ENCODE results near the gene TXNRD2. TPM values are rescaled to one million over a fixed set of nuclear protein-coding genes. Genes with fewer than 3 reads are reported as not detected.
"Not testable (repeated sequence)": the region's sequence is repeated elsewhere in the genome, so short reads cannot be mapped to it uniquely, and the experiment has no call there.

TXNRD2 gene
- total RNA-seq, 3 donors from 2014 or later, result 15.4 to 21.6 (median 19.4) TPM

DNA sequence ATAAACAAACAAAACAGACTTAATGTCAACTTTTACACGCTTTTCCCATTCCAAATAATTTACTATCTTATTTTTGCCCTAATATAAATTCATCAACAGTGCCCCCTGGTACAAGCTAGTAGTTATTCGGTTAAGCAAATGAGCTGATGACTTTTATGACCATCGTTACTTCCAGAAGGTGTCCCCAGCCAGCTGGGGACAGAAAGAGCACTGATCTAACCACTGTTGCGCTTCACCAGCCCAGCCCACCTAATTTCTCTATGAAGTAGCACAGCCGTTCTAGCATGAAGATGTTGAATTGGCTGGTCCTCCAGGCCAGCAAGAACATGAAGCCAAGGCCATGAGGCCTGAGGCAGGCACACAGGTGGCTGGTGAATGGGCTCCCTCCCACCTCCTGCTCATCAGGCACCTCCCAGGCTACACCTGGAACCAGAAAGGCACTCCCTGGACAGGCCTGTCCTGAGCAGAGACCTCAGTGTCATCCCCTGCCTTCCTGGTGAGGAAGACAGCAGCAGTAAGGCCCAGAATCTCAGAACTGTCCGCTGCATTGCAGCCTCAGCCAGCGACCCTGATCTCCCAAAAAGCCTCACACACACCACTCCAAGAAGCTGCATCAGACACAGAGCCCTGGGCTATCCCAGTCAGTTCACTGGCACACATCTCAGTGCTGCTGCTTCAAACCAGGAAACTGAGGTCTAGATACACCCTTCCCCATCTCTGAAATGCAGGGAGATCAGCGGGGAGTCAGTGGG lies 99.8 kb downstream of the TXNRD2 start:
- H3K4me1 Mint-ChIP-seq (ENCODE audit: low read depth), result peaks cover 13% of the 10 kb centered on the region
- H3K27me3 Mint-ChIP-seq (ENCODE audit: low read depth), result no peaks in the 10 kb centered on the region
- peaks cover 1% of the 10 kb centered on the region for H3K36me3 Mint-ChIP-seq (ENCODE audit: insufficient read depth)
- no peaks in the 10 kb centered on the region for H3K9me3 Mint-ChIP-seq
- no peak for DNase-seq
- no peak for ATAC-seq
- no peak overlapping the region for H3K4me3 Mint-ChIP-seq

DNA sequence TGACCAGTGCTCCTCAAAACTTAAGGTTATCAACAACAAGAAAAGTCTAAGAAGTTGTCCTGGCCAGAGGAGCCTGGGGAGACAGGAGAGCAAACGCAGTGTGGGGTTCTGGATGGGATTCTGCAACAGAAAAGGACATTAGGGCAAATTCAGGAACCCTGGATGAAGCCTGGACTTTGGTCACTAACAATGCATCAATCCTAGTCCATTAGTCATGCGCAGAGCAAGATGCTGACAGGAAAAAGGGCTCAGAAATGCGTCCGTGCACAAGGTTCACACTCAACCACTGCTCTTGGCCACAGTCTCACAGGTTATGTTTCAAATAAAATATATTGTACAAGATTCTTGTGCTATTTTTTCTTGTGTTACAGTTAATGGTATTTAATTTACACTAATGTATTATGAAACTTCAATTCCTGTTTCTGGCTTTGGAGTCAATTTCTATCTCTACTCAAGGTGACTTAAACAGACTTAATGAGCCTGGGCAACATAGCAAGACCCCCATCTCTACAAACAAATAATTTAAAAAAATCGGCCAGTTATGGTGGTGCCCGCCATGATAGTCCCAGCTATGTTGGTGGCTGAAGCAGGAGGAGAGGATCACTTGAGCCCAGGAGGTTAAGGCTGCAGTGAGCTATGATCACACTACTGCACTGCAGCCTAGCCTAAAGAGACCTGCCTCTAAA lies 100.5 kb downstream of the TXNRD2 start:
- no peaks in the 10 kb centered on the region for H3K9me3 Mint-ChIP-seq
- no peaks in the 10 kb centered on the region for H3K27me3 Mint-ChIP-seq (ENCODE audit: low read depth)
- DNase-seq, result no peak
- peaks cover 16% of the 10 kb centered on the region for H3K4me1 Mint-ChIP-seq (ENCODE audit: low read depth)
- no peak for ATAC-seq
- H3K4me3 Mint-ChIP-seq, result no peak overlapping the region
- H3K36me3 Mint-ChIP-seq (ENCODE audit: insufficient read depth), result peaks cover 1% of the 10 kb centered on the region

DNA sequence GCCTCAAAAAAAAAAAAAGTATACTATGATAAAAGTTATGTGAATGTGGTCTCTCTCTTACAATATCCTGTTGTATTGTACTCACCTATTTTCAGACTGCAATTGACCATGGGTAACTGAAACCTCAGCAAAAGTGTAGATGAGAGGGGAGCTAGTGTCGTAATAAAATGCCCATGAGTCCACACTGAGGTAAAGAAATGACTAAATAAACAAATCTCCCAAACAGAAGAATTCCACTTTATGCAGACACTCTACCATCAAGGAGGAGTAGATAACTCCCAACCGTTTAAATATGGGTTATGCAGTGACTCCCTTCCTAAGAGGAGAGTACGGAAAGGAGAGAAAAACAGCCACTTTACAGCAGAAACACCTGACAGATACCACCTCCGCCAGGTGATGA lies 101.6 kb downstream of the TXNRD2 start:
- peaks cover 1% of the 10 kb centered on the region for H3K36me3 Mint-ChIP-seq (ENCODE audit: insufficient read depth)
- no peak for ATAC-seq
- H3K4me1 Mint-ChIP-seq (ENCODE audit: low read depth), result peaks cover 14% of the 10 kb centered on the region

DNA sequence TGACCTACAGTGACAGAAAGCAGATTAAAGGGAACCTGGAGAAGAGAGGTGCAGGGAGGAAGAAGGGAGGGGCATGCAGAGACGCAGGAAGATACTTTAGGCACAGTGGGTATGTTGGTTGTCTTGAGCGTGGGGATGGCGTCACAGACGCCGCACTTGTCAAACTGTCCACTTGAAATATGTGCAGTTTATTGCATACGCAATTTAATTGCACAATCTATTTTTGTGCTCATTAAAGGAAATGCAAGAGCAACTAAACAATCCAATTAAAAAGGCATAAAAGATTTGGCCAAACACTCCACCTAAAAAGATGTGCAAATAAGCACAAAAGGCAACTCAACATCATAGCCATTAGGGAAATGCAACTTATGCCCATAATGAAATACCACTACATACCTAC lies 103.7 kb downstream of the TXNRD2 start:
- H3K9me3 Mint-ChIP-seq, result no peaks in the 10 kb centered on the region
- peaks cover 1% of the 10 kb centered on the region for H3K36me3 Mint-ChIP-seq (ENCODE audit: insufficient read depth)
- ATAC-seq (no peak), DNase-seq (no peak)
- H3K27me3 Mint-ChIP-seq (ENCODE audit: low read depth), result no peaks in the 10 kb centered on the region
- peaks cover 11% of the 10 kb centered on the region for H3K4me1 Mint-ChIP-seq (ENCODE audit: low read depth)
- no peak overlapping the region for H3K4me3 Mint-ChIP-seq

More for the DNA sequence above, 101.6 kb downstream of the TXNRD2 start:
- Mint-ChIP-seq H3K27me3 (ENCODE audit: low read depth) (no peaks in the 10 kb centered on the region), H3K9me3 (no peaks in the 10 kb centered on the region), H3K4me3 (no peak overlapping the region)
- no peak for DNase-seq

DNA sequence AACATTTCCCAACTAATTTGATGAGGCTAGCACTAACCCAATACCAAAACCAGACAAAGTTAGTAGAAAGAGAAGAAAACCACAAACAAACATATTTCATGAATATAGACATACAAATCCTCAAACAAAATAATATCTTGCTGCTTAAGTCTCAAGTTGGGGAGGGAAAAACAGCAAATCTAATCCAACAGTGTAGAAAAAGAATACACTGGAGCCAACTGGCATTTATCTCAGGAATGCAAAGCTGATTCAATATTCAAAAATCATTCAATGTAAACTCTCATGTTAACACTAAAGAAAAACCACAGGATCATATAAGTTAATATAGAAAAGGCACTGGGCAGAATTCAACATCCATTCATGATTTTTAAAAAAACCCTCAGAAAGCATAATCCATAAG lies 105.1 kb downstream of the TXNRD2 start:
- H3K36me3 Mint-ChIP-seq (ENCODE audit: insufficient read depth), result peaks cover 1% of the 10 kb centered on the region
- H3K4me3 Mint-ChIP-seq, result no peak overlapping the region
- H3K27me3 Mint-ChIP-seq (ENCODE audit: low read depth), result no peaks in the 10 kb centered on the region
- DNase-seq (no peak), ATAC-seq (no peak)
- peaks cover 14% of the 10 kb centered on the region for H3K4me1 Mint-ChIP-seq (ENCODE audit: low read depth)
- H3K9me3 Mint-ChIP-seq, result no peaks in the 10 kb centered on the region

DNA sequence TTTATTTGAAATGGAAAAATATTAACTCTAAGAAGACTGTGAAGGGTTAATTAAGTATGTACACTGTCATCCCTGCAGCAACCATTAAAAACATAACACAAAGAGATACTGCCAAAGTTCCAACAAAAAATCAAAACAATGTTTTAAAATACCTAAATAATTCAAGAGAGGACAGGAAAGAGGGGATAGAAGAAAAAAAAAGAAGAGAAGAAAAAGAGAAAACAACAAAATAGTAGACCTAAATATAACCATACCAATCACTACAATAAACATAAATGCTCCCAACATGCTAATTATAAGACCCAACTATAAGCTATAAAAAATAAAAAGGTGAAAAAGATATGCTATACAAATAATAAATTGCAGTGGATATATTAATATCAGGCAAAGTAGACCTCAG lies 107.0 kb downstream of the TXNRD2 start:
- H3K4me1 Mint-ChIP-seq (ENCODE audit: low read depth), result peaks cover 14% of the 10 kb centered on the region

DNA sequence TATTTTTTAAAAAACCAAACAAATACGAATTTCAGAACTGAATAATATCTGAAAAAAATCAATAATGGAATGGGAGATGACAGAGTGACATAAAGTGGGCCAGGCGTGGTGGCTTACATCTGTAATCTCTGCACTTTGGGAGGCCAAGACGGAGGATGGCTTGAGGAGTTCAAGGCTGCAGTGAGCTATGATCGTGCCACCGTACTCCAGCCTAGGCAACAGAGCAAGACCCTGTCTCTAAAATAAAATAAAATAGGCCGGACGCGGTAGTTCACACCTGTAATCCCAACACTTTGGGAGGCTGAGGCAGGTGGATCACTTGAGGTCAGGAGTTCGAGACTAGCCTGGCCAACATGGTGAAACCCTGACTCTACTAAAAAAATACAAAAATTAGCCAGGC lies 108.3 kb downstream of the TXNRD2 start:
- not testable (repeated sequence) for H3K4me3 Mint-ChIP-seq; H3K36me3 Mint-ChIP-seq (ENCODE audit: insufficient read depth); DNase-seq; H3K9me3 Mint-ChIP-seq; H3K27me3 Mint-ChIP-seq (ENCODE audit: low read depth); ATAC-seq
- H3K4me1 Mint-ChIP-seq (ENCODE audit: low read depth), result peaks cover 14% of the 10 kb centered on the region

More for the DNA sequence above, 107.0 kb downstream of the TXNRD2 start:
- H3K36me3 Mint-ChIP-seq (ENCODE audit: insufficient read depth), result peaks cover 1% of the 10 kb centered on the region
- DNase-seq (no peak), ATAC-seq (no peak)
- H3K4me3 Mint-ChIP-seq, result peak overlapping the region; percentile 16
- H3K9me3 Mint-ChIP-seq, result no peaks in the 10 kb centered on the region
- no peaks in the 10 kb centered on the region for H3K27me3 Mint-ChIP-seq (ENCODE audit: low read depth)

DNA sequence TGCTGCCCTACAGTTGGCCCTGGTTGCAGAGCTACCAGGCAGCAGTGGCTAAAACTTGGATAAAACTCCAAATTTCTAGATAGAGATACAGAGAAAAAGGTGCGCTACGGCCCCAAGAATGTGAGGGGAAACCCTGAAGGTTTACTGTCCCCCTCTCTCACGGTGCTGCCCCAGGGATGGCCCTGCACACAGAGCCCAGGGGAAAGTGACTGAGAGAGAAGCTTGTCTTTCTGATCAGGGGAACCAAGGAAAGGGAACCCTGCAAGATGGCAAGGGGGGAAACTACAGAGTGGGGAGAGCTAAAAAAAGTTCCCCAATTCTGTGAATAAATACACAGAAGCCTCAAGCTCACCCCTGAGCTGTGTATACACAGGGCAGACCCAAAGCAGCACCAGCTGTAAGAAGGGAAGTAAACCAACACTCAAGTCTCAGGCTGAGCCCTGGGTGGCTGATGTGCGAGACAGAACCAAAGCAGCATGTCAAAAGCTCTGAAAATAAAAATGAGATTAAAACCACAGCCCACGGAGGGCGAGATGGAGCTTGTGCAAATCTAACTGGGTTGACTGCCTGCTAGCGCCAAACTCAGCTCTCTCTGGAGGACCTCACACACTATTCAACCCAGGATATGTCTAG lies 109.0 kb downstream of the TXNRD2 start:
- DNase-seq (no peak), ATAC-seq (no peak)
- Mint-ChIP-seq H3K27me3 (ENCODE audit: low read depth) (no peaks in the 10 kb centered on the region), H3K36me3 (ENCODE audit: insufficient read depth) (no peaks in the 10 kb centered on the region), H3K4me3 (no peak overlapping the region), H3K4me1 (ENCODE audit: low read depth) (peaks cover 14% of the 10 kb centered on the region), H3K9me3 (no peaks in the 10 kb centered on the region)

DNA sequence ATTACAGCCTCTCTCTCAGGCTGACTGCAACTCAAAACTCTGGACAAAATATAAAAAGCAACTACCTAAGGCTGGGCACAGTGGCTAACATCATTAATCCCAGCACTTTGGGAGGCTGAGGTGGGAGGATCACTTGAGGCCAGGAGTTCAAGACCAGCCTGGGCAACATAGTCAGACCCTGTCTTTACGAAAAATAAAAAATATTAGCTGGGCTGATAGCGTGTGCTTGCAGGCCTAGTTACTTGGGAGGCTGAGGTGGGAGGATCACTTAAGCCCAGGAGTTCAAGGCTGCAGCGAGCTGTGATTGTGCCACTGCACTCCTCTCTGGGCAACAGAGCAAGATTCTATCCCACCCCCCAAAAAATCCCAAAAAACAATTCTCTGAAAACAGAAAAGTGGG lies 109.6 kb downstream of the TXNRD2 start:
- H3K36me3 Mint-ChIP-seq (ENCODE audit: insufficient read depth); H3K27me3 Mint-ChIP-seq (ENCODE audit: low read depth); DNase-seq; ATAC-seq; H3K9me3 Mint-ChIP-seq; H3K4me3 Mint-ChIP-seq: not testable (repeated sequence)
- peaks cover 14% of the 10 kb centered on the region for H3K4me1 Mint-ChIP-seq (ENCODE audit: low read depth)

DNA sequence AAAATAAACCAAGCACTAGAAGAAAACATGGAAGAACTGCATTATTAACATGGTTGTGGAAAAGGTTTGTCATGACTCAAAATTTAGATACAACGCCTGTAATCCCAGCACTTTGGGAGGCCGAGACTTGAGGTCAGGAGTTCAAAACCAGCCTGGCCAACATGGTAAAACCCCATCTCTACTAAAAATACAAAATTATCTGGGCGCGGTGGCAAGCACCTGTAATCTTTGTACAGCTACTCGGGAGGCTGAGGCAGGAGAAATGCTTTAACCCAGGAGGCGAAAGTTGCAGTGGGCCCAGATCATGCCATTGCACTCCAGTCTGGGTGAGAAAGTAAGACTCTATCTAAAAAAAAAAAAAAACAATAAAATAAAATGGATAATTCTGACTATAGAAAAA lies 110.6 kb downstream of the TXNRD2 start:
- DNase-seq, result no peak
- H3K9me3 Mint-ChIP-seq, result no peaks in the 10 kb centered on the region

DNA sequence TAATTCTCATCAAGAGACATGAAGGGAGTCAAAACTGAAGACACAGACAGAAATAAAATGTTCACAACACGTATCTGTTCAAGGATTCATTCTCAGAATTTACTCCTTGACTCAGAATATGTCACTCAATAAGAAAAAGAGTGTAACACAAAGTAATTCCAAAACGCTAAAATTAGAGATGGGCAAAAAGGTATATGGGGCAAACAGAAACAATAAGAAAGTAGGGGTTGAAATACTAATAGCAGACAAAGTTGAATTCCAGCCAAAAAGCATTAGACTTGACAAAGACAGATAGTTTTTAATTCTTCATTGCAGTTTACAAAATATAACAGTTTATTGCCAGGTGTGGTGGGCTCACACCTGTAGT lies 113.6 kb downstream of the TXNRD2 start:
- H3K4me3 Mint-ChIP-seq, result no peak overlapping the region
- no peaks in the 10 kb centered on the region for H3K9me3 Mint-ChIP-seq
- no peak for DNase-seq
- H3K27me3 Mint-ChIP-seq (ENCODE audit: low read depth), result no peaks in the 10 kb centered on the region
- peaks cover 3% of the 10 kb centered on the region for H3K36me3 Mint-ChIP-seq (ENCODE audit: insufficient read depth)
- peaks cover 5% of the 10 kb centered on the region for H3K4me1 Mint-ChIP-seq (ENCODE audit: low read depth)
- no peak for ATAC-seq

More for the DNA sequence above, 110.6 kb downstream of the TXNRD2 start:
- Mint-ChIP-seq H3K4me3 (no peak overlapping the region), H3K36me3 (ENCODE audit: insufficient read depth) (peaks cover 3% of the 10 kb centered on the region), H3K27me3 (ENCODE audit: low read depth) (no peaks in the 10 kb centered on the region), H3K4me1 (ENCODE audit: low read depth) (peaks cover 11% of the 10 kb centered on the region)
- no peak for ATAC-seq

DNA sequence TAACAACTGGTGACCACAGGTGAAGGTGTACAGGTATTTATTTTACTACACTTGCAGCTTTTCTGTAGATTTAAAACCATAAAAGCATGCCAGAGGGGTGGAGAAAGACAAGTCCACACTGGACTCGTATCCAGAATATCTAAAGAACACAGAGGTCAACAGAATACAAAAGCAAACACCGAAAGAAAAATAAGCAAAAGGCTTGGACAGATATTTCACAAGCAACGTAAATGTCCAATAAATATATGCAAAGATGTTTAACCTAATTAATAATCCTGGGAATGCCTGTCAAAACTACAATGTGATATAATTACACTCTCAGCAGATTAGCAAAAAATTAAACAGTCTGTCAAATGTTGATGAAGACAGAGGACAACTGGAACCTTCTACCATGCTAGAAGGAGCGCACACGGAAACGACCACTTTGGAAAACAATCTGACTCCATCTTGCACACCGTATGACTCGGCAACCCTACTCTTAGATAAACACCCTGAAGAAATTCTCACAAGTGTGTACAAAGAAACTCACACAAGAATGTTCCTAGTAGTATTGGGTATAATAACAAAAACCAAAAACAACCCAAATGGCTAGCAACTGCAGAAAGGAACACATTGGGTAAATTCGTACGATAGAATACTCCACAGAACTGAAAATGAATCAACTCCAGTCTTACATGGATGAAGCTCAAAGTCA lies 114.1 kb downstream of the TXNRD2 start:
- ATAC-seq, result no peak
- Mint-ChIP-seq H3K27me3 (ENCODE audit: low read depth) (no peaks in the 10 kb centered on the region), H3K4me1 (ENCODE audit: low read depth) (peaks cover 2% of the 10 kb centered on the region), H3K36me3 (ENCODE audit: insufficient read depth) (peaks cover 3% of the 10 kb centered on the region), H3K4me3 (no peak overlapping the region), H3K9me3 (no peaks in the 10 kb centered on the region)
- no peak for DNase-seq

DNA sequence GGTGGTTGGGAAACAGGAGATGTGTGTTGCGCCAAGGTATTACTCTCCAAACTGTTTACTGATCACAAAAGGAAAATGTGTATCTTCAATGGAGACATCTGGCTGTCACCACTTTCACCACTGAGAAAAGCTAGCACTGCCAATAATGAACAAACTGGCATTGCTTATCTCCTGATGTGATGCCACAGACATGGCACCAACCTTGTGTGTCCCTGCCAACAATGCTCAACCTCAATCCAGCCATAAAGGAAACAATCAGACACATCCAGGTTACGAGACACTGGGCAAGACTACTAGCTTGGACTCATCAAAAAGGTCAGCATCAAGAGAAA lies 115.0 kb downstream of the TXNRD2 start:
- Mint-ChIP-seq H3K27me3 (ENCODE audit: low read depth) (no peaks in the 10 kb centered on the region), H3K4me1 (ENCODE audit: low read depth) (peaks cover 2% of the 10 kb centered on the region), H3K9me3 (no peaks in the 10 kb centered on the region), H3K36me3 (ENCODE audit: insufficient read depth) (peaks cover 3% of the 10 kb centered on the region), H3K4me3 (no peak overlapping the region)
- DNase-seq (no peak), ATAC-seq (no peak)

DNA sequence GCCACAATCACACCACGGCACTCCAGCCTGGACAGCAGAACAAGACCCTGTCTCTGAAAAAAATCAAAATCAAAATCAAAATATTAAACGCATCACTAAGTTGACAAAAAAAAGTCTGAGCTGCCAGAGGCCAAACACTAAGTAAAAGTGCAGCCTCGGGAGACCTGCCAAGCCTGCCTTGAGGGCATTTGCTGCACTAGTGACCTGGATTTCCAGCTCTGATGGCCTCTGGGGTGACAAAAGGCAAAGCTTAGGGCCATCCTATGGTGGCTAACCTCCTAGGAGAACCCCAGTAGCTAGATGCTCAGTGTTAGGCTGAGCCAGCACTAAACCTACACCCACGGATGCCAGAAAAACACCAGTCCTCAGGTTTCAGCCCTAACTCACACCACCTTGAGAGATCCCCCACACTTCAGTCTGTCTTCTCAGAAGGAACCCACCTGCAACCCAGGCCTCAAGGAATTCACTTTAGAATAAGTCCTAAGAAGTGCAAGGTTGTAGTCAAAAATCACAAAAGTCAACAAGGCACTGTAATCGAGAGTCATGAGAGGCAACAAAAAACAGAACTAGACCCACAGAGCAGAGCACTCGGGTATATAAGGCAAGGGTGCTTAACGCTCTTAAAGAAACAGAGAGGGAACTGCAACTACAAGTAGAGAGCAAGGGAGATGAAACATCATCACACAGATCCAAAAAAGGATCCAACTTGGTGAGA lies 115.6 kb downstream of the TXNRD2 start:
- Mint-ChIP-seq H3K4me3 (no peak overlapping the region), H3K4me1 (ENCODE audit: low read depth) (peaks cover 2% of the 10 kb centered on the region), H3K9me3 (no peaks in the 10 kb centered on the region), H3K27me3 (ENCODE audit: low read depth) (no peaks in the 10 kb centered on the region), H3K36me3 (ENCODE audit: insufficient read depth) (peaks cover 3% of the 10 kb centered on the region)
- DNase-seq, result no peak
- ATAC-seq, result no peak
